Activated CD4-positive, alpha-beta T cell treated with anti-CD3 and anti-CD28 coated beads, Interleukin-2, amount 50 U/mL, for 48 hours (primary cell): ENCODE data around the gene GRSF1.
A peak's percentile ranks its signal among the peaks of the same experiment; 100 is the strongest.
"Not testable (repeated sequence)": the region's sequence is repeated elsewhere in the genome, so short reads cannot be mapped to it uniquely, and the experiment has no call there.

Experiments
- DNase-seq, 2 experiments: peaks; one replicate each; pipeline ENCODE4 v3.0.0-alpha.2; 2020

GRSF1 gene

DNA sequence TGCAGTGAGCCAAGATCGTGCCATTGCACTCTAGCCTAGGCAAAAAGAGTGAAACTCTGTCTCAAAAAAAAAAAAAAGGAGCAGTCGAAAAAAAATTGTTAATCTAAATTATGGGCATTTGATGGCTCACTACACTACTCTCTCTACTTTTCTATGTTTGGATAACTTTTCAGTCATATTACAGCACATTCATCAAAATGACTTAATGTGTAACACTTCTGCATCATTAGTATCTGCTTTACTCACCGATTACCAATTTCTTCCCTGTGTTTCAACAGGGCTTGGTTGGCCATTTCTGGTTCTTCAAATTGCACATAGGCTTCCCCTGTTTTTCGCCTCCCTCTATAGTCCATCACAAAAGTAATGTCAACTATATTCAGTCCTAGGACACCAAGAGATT is 8.4 kb downstream of the GRSF1 start:
- DNase-seq, result no peak

DNA sequence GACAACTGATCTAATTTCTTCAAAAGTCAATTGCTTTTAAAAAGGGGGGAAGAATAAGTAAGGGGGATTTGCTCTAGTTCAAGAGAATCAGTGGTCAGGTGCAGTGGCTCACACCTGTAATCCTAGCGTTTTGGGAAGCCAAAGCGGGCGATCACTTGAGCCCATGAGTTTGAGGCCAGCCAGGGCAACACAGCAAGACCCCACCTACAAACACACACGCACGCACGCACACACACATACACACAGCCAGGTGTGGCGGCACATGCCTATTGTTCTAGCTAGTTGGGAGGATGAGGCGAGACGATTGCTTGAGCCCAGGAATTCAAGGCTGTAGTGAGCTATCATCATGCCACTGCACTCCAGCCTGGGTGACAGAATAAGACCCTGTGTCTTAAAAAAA is 9.6 kb downstream of the GRSF1 start:
- DNase-seq, result no peak

DNA sequence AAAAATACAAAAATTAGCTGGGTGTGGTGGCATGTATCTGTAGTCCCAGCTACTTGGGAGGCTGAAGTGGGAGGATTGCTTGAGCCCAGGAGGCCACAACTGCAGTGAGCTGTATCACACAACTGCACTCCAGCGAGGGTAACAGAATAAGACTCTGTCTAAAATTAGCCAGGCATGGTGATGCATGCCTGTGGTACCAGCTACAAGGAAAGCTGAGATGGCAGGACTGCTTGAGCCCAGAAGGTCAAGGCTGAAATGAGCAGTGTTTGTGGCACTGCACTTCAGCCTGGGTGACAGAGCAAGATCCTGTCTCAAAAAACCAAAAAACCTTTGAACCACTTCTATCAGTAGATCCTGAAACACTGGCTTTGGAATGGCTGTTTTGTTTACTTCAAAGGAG is 10.2 kb downstream of the GRSF1 start:
- DNase-seq, result no peak

GRCh38 chr4:70829015-70829414 is 10.7 kb downstream of the GRSF1 start:
- no peak for DNase-seq

GRCh38 chr4:70818921-70819320 is 20.8 kb downstream of the GRSF1 start:
- no peak for DNase-seq

GRCh38 chr4:70818173-70818855 is 21.4 kb downstream of the GRSF1 start:
- no peak for DNase-seq

DNA sequence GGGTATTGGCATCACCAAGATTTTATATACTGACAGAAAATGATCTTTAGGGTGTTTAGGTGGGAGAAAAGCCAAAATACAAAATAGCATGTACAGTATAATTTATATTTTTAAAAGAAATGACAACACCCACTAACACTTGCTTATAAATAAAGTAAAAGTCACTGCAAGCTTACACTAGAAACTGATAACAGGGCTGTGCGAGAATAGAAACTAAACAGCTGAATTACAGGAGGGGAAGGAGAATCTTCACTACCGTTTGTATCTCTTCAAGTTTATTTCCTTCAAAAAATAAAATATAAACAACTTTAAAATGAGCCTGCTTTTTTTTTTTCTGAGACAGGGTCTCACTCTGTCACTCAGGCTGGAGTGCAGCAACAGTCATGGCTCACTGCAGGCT is 22.8 kb downstream of the GRSF1 start:
- DNase-seq, result no peak

DNA sequence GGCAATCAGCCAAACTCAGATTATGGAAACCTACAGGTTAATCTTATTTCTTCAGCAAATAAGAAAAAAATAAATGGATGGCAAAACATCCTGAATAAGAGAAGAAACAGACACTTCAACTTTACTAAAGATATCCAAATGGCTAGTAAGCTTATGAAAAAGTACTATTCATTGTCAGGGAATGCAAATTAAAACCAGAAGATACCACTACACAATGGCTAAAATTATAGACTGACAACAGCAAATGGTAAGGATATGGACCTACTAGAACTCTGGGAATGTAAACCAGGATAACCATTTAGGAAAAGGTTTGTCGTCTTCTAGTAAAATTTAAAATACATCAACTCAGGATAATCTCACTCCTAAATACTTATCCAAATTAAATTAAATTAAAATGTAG is 24.3 kb downstream of the GRSF1 start:
- DNase-seq, result no peak

GRCh38 chr4:70808151-70808550 is 31.5 kb downstream of the GRSF1 start:
- no peak for DNase-seq

GRCh38 chr4:70802928-70803580 is 36.6 kb downstream of the GRSF1 start:
- DNase-seq, result no peak

GRCh38 chr4:70801265-70801809 is 38.4 kb downstream of the GRSF1 start:
- DNase-seq, result peak in 1 of 2 experiments; percentile 20

DNA sequence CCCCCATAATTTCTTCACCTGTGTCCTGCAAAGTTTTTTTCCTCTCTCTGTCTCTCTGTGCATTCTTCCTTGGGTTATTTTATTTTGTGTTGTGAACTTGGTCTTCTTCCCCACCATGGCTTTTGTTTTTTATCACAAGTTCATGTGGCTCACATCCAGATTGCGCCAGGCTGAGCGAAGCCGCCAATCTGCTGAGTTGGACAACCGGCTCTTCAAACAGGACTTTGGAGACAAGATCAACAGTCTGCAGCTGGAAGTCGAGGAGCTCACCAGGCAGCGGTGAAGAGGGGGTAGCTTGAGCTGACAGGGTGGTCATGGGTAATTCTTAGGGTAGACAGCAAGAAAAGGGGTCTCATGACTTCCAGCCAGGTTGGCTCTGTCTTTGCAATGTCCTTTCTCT is 46.1 kb downstream of the GRSF1 start:
- no peak for DNase-seq

DNA sequence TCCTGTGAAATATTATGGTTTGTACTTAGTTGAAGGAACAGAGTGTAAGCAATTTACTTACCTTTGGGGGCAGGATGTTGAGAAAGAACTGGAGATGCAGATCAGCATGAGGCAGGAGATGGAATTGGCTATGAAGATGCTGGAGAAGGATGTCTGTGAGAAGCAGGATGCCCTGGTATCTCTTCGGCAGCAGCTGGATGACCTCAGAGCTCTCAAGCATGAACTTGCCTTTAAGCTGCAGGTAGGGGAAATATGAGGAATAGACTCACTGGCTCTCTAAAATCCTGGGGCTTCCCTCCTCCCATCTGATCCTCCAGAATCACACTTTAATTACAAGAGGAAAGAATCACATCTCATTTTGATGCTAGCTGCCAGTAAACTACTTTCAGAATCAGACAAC is 51.0 kb downstream of the GRSF1 start:
- no peak for DNase-seq

GRCh38 chr4:70787496-70787895 is 52.2 kb downstream of the GRSF1 start:
- DNase-seq, result no peak

DNA sequence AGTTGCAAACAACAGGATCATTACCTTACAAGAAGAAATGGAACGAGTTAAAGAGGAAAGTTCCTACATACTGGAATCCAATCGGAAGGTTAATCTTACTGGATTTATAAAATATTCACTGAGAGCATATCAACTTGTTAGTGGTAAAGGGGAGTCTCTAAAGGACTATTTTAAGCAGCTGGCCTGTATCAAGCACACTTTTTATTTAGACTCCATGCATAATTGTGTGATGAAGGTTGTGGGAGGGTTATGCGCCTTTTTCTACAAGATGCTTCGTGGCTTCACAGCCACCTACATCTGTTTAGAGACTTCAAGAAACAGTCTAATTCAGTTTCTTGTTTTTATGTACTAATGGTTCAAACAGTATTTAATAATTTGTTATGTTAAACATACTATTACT is 56.6 kb downstream of the GRSF1 start:
- DNase-seq, result no peak

DNA sequence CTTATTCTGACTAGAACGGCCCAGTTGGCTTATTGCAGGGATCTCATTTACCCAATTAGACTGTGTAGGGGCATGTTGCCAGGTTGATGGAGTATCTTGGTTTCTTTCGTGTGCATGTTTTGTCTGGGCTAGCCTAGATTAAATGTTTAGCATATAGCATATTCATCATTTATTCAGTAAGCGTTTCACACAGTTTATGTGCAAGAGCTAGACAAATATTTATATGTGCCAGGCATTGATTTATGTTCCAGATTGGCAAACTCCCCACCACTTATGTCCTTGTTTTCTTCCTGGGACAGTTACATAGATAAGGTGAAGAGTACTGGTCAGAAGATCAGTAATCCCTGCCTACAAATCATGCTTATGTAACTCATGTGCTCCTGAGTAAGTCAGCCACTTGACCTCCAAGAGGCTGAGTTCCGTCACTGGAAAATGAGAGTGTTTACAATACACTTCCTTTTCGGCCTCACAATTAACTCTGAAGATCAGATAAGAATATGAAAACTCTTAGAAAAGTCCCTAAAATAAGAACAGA is 60.7 kb downstream of the GRSF1 start:
- no peak for DNase-seq

DNA sequence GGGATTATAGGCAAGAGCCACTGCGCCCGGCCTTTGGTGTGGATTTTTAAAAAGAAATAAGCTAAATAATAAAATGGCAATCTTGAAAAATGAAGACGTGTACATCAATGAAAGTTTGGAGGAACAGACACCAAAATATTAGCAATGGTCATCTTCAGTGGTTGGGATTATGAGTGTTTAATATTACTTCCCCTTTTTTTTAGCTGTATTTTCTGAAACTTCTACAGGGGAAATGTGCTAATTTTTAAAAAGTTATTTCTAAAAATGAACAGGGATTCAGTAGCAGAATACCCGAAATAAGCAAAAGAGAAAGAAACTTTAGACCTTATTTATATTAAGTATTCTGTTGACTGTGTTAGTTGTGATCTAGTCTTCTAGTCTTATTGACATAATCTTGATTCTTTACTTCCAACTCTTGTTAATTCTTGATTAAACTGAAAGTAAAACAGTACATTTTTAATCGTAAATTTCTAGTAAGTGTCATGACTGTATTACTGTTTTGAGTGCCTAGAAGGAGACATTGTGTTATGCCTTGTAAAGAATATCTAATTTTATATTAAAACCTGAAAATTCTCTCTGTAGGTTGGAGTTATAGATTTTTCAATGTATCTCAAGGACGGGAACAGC is 66.6 kb downstream of the GRSF1 start:
- no peak for DNase-seq

GRCh38 chr4:70769396-70769795 is 70.3 kb downstream of the GRSF1 start:
- not testable (repeated sequence) for DNase-seq

- no peak for DNase-seq
Measured at GRCh38 chr4:70768301-70768948, 71.3 kb downstream of the GRSF1 start.
